CD4-positive, alpha-beta T cell treated with Interleukin-15 for 4 hours (primary cell): Measurements from ENCODE around the gene BTRC.
"Not testable (repeated sequence)": the region's sequence is repeated elsewhere in the genome, so short reads cannot be mapped to it uniquely, and the experiment has no call there.

Experiments used
- DNase-seq: peaks from one replicate; pipeline ENCODE4 v3.0.0-alpha.2; 2020; ENCODE audit warnings: low spot score

The BTRC gene

GRCh38 chr10:101386659-101387259 lies 32.8 kb downstream of the BTRC start:
- DNase-seq: no peak

- DNase-seq: no peak
Measured at GRCh38 chr10:101388676-101389276, 34.8 kb downstream of the BTRC start.

- not testable (repeated sequence) for DNase-seq
Measured at GRCh38 chr10:101389532-101389931, 35.6 kb downstream of the BTRC start.

- DNase-seq: no peak
Measured at GRCh38 chr10:101389986-101390531, 36.1 kb downstream of the BTRC start.

- DNase-seq: no peak
Measured at GRCh38 chr10:101393378-101393777, 39.4 kb downstream of the BTRC start.

GRCh38 chr10:101394524-101395133 lies 40.7 kb downstream of the BTRC start:
- DNase-seq: peak; percentile 12

- peak; percentile 76 for DNase-seq
Measured at GRCh38 chr10:101397140-101397539, 43.2 kb downstream of the BTRC start.

- no peak for DNase-seq
Measured at GRCh38 chr10:101400585-101400984, 46.6 kb downstream of the BTRC start.

- DNase-seq: no peak
Measured at GRCh38 chr10:101402711-101403110, 48.7 kb downstream of the BTRC start.

GRCh38 chr10:101403161-101403560 lies 49.2 kb downstream of the BTRC start:
- DNase-seq: no peak

GRCh38 chr10:101405001-101405400 lies 51.0 kb downstream of the BTRC start:
- no peak for DNase-seq

- DNase-seq: no peak
Measured at GRCh38 chr10:101411598-101411997, 57.6 kb downstream of the BTRC start.

- no peak for DNase-seq
Measured at GRCh38 chr10:101414034-101414433, 60.1 kb downstream of the BTRC start.

- DNase-seq: no peak
Measured at GRCh38 chr10:101415884-101416283, 61.9 kb downstream of the BTRC start.

- not testable (repeated sequence) for DNase-seq
Measured at GRCh38 chr10:101421967-101422366, 68.0 kb downstream of the BTRC start.

GRCh38 chr10:101425535-101425934 lies 71.6 kb downstream of the BTRC start:
- DNase-seq: no peak

- no peak for DNase-seq
Measured at GRCh38 chr10:101428036-101428435, 74.1 kb downstream of the BTRC start.

GRCh38 chr10:101429423-101429822 lies 75.5 kb downstream of the BTRC start:
- DNase-seq: no peak

- DNase-seq: no peak
Measured at GRCh38 chr10:101436302-101436701, 82.3 kb downstream of the BTRC start.

GRCh38 chr10:101438881-101439391 lies 85.0 kb downstream of the BTRC start:
- DNase-seq: no peak

GRCh38 chr10:101441541-101442455 lies 87.8 kb downstream of the BTRC start:
- DNase-seq: peak; percentile 32

GRCh38 chr10:101442456-101442800 lies 88.5 kb downstream of the BTRC start:
- DNase-seq: no peak
